GM21447 (cell line): Measurements from ENCODE around the gene LAMA2.

Experiments used
- ATAC-seq: cut with Tn5 transposase; IDR thresholded peaks from one replicate; pipeline ENCODE4 v1.9.1; 2021; ENCODE audit not compliant: unreplicated experiment

LAMA2 gene

DNA sequence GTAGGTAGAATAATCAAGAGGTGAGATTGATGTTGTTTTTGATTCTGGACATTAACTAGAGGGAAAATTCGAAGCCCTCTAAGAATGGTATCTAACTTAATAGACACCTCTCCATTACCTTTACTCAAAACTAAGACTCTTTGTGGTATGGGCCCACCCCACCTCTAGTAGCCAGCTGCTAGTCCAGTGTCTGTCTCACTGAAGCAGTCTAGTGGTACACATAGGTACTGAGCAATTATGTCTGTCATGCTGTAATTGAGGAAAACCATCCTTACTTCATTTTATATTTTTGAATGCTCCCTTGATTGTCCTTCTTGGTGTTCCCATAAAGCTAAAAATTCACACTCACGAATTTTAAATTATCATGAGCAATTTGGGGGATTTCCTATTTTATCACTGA, 536.4 kb downstream of the LAMA2 start:
- ATAC-seq: no peak

DNA sequence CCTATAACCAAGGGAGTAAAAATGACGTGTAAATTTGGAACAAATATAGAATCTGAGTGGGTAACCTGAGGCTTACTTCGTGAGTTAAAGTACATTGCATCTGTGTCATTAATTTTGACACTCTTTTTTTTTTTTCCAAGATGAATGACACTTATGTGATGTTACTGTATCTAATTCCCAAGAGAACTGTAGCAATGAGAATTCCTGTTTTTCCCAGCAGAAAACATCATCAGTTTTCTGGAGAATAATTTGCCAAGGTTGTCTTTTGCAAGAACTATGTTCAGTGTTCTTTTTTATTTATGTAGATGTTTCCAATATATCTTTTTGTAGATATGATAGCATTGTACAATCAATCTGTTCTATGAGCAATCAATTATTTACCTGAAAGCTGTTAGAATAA, 543.4 kb downstream of the LAMA2 start:
- ATAC-seq: no peak

DNA sequence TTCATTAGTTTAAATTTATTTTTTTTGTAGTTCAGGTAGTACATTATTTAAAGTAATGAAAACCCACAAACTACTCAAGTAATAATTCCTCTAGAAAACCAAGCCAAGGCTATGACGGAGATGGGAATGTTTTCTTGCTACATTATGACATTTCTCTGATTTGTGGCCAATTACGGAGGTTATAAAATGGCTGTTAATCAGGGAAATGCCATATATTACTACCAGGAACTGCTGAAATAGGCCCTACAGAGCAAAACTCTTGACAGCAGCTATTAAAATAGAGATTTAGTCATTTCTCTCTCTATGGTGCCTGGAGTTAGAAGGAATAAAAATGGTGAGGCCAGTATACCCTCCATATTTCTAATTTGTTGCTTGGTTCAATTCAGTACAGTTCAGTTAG, 547.0 kb downstream of the LAMA2 start:
- ATAC-seq: no peak

DNA sequence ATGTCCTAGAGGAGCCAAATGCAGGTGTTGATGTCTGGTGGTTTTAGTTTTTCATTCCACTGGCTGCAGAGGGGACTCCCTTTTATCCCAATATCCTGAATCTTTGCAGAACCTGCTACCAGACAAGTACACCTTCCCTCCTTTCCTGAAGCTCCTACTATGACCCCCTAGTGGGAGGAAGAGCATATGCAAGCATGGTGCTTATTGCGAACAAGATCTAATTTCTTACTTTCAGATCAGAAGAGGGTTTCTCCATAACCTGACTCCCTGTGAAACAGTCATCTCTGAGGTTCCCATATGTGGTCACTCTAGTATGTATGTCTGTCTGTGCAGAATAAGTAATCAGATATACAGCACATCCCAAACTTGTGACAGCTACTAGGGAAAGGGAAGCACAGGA, 549.8 kb downstream of the LAMA2 start:
- ATAC-seq: no peak

DNA sequence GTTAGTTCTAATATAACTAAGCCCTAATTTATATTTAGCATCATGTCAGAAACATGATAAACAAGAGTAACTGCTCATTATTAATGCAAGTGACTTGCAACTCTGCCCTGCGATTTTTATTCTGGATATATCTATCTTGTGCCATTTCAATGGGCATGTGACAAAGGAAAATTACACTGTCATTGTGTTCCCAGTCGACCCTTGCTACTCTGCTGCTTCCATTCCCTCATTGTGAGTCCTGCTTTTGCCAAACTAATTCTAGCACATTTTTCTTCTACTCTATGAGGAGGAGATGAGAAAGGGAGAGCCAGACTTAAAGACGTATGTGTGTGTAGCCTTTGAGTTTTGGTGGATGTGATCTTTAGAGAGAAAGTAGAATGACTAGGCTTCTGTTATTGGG, 551.2 kb downstream of the LAMA2 start:
- ATAC-seq: no peak

DNA sequence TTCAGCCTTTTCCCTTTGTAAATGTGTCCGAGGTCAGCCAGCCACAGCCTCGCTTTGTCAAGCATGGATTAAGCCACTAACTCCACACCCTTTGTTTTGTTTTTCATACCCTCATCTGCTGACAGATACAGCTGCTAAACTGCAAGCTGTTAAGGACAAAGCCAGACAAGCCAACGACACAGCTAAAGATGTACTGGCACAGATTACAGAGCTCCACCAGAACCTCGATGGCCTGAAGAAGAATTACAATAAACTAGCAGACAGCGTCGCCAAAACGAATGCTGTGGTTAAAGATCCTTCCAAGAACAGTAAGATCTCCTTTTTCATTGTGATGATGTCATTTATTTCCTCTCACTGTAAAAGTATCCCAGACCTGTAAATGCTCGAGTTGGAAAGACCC, 557.8 kb downstream of the LAMA2 start:
- ATAC-seq: no peak

DNA sequence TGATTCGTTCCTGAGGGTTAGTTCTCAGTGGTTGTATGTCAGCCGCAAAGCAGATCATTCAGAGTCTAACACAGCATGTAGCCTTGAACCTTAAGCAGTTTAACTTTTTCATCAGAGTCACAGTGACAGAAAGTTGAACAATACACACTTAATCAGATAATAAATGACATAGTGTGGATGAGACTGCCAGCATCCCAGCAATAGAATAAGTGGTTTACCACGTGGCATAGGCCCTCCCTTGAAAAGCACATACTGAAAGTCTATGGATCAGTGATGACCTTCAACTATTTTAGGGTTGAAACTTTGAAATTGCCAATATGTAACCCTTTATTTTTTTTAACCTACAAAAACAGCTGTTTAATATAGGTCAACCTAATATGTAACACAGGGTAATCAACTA, 561.7 kb downstream of the LAMA2 start:
- no peak for ATAC-seq

DNA sequence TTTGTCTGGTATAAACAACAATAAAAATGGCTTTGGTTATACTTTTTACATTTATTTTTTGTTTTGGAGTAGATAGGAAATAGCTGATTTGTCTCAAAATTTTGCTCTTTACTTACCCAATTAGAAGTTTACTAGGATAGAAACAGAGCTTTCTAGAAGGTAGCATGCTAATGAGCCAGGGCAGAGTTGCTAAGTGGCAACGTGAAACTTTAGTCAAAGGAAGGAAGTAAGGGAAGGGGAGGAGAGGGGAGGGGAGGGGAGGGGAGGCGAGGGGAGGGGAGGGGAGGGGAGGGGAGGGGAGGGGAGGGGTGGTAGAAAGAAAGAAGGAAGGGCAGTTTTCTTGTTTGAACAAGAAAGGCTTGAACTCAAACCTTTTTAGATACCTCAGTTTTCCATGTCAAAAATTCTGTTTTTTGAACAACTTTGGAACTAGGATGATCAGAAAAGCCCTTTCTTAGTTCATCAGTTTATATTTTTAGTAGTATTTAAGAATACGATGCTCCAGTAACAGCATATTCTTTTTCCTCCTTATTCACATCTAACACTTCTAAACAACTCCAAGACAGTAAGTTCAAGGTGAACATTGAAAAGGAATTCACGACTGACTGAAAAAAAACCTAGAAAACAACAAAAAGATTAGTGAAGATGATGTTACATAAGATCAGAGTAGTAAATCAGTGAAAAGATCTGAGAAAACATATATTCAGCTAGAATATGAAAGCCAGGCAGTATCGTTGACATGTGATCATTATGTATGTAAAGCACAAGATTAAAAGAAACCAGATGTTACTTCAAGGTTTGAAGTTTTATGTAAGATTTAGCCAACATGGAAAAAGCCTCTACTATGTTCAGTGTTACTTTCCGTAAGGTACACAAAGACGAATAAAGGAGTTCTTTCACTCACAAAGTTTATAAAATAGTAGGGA, 563.6 kb downstream of the LAMA2 start:
- no peak for ATAC-seq

DNA sequence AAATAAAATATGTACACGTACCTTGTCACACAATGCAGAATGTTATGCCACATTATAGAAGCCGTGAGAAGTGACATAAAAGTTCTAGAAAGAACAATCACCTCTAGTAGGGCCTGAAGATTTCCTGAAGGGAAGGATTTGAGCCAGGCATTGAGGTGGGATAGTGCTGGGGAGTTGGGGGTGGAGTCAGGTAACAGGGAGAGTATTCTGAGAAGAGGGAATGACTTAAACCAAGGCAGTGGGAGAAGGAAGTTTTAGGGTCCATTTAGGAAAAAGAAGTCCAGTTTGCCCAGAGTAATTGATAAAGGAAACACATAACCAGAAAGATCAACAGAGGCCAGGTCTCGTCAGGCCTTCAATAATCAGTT, 564.2 kb downstream of the LAMA2 start:
- ATAC-seq: no peak

DNA sequence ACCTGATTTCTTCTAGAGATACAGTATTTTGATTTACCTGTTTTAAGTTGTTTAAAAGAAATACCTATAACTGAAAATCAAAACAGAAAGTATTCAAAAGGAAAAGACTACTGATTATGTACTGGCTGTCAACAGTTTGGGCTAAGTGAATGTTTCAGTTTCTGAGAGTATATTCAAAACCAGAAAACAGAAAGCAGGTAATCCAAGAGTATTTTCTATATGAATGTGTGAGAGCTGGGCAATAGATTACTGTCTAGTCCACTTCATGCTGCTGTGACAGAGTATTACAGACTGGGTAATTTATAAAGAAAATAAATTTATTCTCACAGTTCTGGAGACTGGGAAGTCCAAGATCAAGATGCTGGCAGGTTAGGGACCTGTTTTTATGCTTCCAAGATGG, 566.0 kb downstream of the LAMA2 start:
- peak; percentile 100 for ATAC-seq

DNA sequence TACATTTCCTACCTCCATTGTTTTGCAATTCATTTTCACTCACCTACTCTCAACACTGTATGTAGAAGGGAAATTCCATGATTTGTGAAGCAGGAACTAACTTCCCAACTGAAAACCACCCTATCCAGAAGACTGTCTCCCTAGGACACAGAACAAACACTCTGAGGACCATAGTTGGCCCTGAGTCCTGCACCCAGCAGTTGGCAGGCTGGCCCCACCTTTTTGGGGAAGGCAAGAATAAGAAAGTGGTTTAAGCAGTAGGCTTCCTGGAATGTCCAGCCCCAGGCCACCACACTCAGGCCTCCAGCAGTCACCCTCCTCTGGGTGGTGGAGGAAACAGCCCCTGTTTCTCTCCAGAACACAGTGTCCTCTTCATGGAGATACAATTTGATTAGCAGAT, 568.2 kb downstream of the LAMA2 start:
- no peak for ATAC-seq

DNA sequence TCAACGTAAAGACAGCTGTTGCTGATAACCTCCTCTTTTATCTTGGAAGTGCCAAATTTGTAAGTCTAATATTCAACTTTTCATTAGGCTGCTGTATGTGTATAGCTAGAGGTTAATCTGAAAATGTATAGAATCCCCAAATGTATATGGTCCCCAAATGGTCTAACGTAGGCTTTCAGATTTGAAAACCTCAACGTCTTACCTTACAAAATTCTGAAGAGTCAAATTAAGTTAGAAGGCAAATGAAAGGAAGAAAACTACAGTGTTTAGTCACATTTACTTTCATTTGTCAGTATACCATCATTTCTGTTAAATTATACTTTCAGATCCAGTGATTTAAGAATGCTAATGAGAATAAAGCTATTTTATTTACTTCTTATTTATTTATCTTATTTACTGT, 570.1 kb downstream of the LAMA2 start:
- ATAC-seq: no peak

DNA sequence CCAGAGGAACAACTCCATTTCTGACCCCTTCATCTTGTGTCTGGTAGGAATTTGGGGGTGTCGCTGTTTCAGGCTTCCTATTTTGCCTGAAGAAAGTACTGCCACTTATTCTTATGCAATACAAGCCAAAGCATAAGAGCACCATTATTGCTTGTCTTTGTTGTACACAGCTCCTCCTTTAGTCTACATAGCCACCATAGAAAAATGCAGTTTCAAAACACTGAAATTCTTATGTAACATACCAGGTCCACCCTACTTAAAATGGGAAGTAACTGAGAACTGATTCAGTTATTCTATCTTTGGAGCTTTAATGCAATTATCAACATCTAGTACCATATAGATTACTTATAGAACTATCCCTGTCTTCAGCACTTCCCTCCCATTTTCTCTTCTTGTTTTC, 571.5 kb downstream of the LAMA2 start:
- ATAC-seq: no peak

DNA sequence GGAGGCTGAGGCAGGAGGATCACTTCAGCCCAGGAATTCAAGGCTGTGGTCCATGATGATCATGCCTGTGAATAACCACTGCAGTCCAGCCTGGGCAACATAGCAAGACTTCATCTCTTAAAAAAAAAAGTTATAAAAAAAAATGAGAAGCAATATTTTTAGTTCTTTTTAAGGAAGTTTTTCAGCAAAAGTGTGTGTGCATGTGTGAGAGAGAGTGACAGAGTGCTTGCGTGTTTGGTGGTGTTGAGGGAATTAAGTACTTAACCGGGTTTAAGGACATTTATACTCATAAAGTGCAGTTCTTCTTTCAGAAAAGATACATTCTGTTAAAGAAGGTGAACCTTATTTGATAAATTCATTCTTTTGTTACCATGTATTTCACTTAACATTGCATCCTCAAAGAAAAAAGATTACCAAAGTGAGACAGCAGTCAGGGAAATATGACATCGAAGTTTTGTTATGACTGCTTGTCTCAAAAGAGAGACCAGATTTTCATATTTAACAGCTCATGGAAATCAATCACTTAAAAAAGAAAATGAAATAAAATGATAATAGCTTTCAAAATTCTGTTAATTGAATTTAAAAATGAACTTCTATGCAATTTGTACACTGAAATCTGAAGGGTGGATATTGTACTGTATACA, 572.3 kb downstream of the LAMA2 start:
- ATAC-seq: no peak

DNA sequence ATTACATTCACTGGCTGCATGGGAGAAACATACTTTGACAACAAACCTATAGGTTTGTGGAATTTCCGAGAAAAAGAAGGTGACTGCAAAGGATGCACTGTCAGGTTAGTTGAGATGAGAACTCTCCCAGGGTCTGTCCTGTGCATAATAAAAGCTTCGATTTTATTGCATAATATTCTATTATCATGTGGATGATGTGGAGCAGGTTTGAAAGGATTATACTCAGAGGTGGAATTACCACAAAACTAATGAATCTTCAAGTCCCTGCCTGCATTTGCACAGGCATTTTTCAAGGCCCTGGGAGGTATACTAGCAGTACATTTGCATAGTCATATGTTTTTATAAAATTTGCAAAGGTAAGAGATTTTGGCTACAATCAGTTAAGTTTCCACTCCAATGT, 577.3 kb downstream of the LAMA2 start:
- no peak for ATAC-seq

DNA sequence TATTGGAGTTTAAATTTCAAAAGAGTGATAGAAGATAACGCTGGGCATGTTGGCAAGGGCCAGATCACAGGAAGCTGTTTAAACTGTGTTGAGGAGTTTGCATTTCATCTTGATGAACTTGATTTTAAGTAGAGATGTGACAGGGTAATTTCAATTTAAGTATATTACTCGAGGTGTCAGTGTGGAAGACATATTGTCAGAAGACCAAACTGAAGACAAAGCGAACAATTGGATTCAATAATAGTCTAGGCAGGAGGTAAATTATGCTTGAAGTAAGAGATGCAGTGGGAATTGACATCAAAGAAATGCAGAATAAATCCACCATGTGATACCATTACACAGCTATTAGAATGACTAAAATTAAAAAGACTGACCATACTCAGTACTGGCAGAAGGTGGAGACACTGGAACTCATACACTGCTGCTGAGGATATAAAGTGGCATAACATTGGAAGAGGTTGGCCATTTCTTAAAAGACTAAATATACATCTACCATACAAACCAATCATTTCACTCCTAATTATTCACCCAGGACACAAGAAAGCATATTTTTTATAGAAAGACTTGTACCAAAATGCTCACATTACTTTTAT, 586.2 kb downstream of the LAMA2 start:
- ATAC-seq: no peak

DNA sequence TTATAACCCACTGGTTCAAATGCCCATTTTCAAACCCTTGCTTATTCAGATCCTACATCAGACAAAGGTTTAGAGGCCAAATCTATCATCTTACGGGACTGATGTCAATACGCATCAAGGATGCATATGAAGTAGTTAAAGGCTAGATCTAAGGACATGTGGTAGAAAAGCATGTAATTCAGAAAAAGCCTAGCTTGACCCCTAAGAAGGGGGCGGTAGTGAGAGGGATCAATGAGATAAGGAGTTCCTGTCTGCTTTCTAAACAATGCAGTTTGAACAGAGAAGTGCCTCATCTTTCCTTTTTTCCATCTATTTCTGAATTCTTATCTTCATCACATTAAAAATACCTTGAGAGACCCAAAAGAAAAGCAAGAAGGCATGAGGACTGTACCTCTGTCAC, 589.3 kb downstream of the LAMA2 start:
- ATAC-seq: no peak

DNA sequence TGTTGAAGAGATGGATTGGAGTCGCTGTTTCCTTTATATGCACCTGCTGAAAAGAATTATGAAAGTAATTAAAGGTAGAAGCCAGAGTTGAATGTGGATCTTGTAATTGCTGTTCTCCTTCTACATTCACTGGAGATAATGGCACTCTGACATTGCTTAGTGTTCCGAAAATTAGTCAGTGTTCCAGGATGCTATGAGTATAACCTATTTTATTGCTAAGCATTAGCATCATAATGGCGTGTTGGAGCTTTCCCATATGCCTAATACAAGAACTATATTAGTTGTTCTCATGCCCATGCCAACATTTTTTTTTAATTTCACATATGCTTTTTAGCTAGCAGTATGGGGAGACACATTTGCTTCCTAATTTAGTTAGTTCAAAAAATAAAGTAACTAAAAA, 590.6 kb downstream of the LAMA2 start:
- ATAC-seq: no peak

DNA sequence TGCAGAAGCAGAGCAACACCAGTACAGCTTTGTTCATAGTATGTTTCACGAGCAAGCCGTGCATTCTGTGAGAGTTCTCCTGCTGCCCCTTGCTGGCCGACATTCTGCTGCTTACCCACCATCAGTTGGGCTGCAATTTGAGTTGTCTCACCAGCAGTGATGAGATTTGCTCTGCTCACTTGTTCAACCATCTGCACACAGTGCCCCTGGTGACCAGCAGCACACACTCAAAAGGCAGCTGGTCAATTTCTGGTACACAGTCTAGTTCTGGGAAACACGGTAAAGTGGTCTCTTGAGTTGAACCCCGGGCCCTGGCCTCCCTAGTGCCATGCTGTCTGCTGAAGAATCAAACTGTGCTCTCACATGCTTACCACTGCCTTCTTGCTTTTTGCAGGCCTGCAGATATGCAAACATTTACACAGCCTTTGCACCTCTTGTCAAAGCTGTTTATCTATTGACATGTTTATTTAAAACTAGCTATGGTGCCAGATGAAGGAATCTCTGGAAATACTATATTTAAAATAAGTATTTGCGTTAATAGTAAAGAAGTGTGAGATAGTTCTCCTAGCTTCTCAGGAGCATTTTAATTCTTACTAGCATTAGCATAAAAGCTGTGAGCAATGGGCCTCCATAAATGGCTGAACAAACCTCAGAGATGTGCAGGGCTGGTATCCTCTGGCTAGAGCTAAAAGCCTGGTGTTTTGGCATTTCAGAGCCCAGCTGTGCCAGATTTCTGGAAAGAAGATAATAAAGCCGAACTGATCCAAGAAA, 592.7 kb downstream of the LAMA2 start:
- no peak for ATAC-seq

DNA sequence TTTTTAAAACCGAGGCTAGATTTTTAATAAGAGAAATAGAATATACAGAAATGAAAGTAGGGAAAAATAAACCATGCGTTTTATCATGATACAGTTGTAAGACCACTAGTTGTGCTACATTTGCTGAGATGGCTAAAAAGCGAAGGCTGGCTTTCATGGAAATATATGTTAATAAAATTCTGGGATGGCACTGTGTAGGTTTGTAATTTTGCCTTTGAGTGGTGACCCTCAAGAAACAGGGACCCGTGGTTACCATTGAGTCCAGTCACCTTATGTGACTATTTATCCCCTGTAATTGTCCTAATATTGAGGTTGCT, 593.3 kb downstream of the LAMA2 start:
- no peak for ATAC-seq

DNA sequence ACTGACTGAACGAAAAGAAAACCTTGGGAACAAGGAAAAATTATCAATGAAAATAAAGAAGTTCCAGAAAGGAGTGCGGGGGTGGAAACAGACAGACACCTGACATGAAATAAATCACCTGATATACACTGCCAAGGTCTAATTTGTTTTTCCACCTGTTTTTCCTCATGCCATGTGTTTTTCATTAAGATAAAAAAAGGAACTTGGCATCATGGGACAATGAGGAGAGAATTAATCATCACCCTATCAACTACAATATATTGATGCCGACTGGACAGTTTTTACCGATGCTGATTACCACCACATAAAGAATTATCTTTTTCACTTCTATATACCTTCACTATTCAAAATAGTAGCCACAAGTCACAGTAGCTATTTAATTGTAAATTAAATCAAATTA, 593.9 kb downstream of the LAMA2 start:
- ATAC-seq: no peak

DNA sequence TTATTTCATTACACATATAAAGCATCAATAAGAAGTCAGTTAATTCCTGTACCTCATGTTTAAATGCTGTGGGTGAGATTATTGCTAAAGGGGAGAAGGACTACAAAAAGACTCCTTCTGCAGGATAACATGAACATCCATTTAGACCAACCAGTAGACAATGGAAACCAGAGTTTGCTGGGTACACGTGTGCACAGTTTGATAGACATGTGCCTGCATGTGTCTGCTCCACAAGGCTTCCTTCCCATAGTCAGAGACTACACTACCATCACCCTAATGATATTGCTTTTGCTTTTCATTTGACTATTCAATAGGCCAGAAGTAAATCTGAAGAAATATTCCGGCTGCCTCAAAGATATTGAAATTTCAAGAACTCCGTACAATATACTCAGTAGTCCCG, 595.4 kb downstream of the LAMA2 start:
- no peak for ATAC-seq
